ENCODE data around the gene IRGQ.

GRCh38 chr19:43631491-43631890, 35.6 kb upstream of the IRGQ start:
- no peak for TF ChIP-seq POLR2A (IDR thresholded peaks at IDR 0.05)
- no peak for TF ChIP-seq CTCF (IDR thresholded peaks at IDR 0.05)

Data from Peyer's patch (tissue), 4 donors.